Vagina (tissue), 2 donors: ENCODE results near the gene CYTH4. TPM values are rescaled to one million over a fixed set of nuclear protein-coding genes. Genes with fewer than 3 reads are reported as not detected.

Source experiments
- DNase-seq, 2 donors: peaks; one replicate each; pipeline ENCODE4 v3.0.0-alpha.2; 2017; ENCODE audit errors: extremely low spot score in 2 of 2
- H3K27ac ChIP-seq: fragments of 200-600 bp; sonication (generic); one replicate; pipeline ENCODE4 v1.5.1; 2019
- H3K27me3 ChIP-seq: fragments of 200-600 bp; sonication (generic); one replicate; pipeline ENCODE4 v1.5.1; 2019
- H3K36me3 ChIP-seq, 2 donors: fragments of 200-600 bp; sonication (generic); one replicate each; pipeline ENCODE4 v1.5.1; 2017 to 2019
- H3K4me1 ChIP-seq: fragments of 200-600 bp; sonication (generic); one replicate; pipeline ENCODE4 v1.5.1; 2019
- H3K4me3 ChIP-seq, 2 donors: fragments of 200-600 bp; sonication (generic); 1 replicate in 1 of 2; 2 replicates in 1 of 2; pipeline ENCODE4 v1.5.1; 2016 to 2019
- H3K9me3 ChIP-seq: fragments of 200-600 bp; sonication (generic); one replicate; pipeline ENCODE4 v1.5.1; 2019
- POLR2A ChIP-seq, 2 donors: fragments of 450-650 bp; IDR thresholded peaks; one replicate each; pipeline ENCODE4 v1.6.1; 2017; ENCODE audit warnings: antibody characterized with exemption in 2 of 2, mild to moderate bottlenecking in 2 of 2, moderate library complexity in 2 of 2
- POLR2AphosphoS5 ChIP-seq, 2 donors: sonication (generic); formaldehyde crosslinking; IDR thresholded peaks; one replicate each; pipeline ENCODE4 v1.9.0; 2017; ENCODE audit warnings: antibody characterized with exemption in 2 of 2, mild to moderate bottlenecking in 2 of 2, low read depth in 1 of 2; ENCODE audit not compliant: insufficient read depth in 1 of 2
- intact Hi-C: fragments of 100-400 bp; cut with DNase I; formaldehyde crosslinking; loops from one replicate; pipeline ENCODE4 v1.15.1; 2023
- total RNA-seq: library from RNA; depleted of rRNA; stranded (reverse); fragments of >200 nt; gene quantifications from one replicate; pipeline ENCODE4 v1.2.3, GENCODE V29; 2016
- TF ChIP-seq, protein P1 (sequence below), 3 experiments: fragments of 450-650 bp in 2 of 3; fragments of 200-600 bp in 1 of 3; sonication (generic) in 1 of 3; IDR thresholded peaks; one replicate each; pipeline ENCODE4 v1.5.1; 2017 to 2019; ENCODE audit warnings: antibody characterized with exemption in 3 of 3, mild to moderate bottlenecking in 2 of 3, moderate library complexity in 2 of 3

The CYTH4 gene
- total RNA-seq, 1 donor from 2014 or later: 16.2 TPM

DNA sequence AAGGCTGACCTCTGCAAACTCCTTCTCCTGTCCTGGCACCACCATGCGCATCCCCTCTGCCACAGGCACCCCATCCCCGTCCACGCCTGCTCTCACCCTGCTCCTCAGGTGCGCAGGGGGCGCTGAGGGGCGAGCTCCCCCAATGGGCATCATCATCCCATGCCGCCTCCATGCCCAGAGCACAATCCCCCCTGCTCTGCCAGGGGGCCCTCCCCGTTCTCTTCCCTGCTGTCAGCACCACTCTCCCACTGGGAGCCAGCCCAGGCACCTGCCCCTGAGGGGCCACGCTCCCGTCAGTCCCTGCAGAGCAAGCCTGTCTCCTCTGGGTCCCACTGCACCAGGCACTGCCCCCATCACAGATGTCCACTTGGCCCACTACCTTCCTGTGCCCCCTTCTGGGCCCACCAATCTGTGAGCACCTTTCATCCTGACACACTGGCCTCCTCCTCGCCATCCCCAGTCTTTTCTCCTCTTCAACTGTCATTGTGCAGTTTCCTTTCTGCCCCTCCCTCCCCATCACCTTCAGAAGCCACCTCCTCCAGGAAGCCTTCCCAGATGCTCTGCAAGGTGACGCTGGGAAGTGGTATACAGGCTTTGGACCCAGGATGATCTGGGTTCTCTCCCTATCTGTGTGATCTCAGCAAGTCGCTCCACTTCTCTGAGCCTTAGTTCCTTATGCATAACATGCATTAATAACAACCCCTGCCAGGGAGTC is 62.6 kb downstream of the CYTH4 start:
- no peaks in the 10 kb centered on the region for H3K9me3 ChIP-seq
- DNase-seq: no peak
- H3K4me3 ChIP-seq: no peak overlapping the region
- intact Hi-C loops: no loop called here
- H3K36me3 ChIP-seq: no peaks in the 10 kb centered on the region
- H3K27me3 ChIP-seq: no peaks in the 10 kb centered on the region
- H3K27ac ChIP-seq: no peak overlapping the region
- TF ChIP-seq, protein P1, sequence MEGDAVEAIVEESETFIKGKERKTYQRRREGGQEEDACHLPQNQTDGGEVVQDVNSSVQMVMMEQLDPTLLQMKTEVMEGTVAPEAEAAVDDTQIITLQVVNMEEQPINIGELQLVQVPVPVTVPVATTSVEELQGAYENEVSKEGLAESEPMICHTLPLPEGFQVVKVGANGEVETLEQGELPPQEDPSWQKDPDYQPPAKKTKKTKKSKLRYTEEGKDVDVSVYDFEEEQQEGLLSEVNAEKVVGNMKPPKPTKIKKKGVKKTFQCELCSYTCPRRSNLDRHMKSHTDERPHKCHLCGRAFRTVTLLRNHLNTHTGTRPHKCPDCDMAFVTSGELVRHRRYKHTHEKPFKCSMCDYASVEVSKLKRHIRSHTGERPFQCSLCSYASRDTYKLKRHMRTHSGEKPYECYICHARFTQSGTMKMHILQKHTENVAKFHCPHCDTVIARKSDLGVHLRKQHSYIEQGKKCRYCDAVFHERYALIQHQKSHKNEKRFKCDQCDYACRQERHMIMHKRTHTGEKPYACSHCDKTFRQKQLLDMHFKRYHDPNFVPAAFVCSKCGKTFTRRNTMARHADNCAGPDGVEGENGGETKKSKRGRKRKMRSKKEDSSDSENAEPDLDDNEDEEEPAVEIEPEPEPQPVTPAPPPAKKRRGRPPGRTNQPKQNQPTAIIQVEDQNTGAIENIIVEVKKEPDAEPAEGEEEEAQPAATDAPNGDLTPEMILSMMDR (IDR thresholded peaks at IDR 0.05): no peak
- TF ChIP-seq POLR2A (IDR thresholded peaks at IDR 0.05): no peak
- no peak for TF ChIP-seq POLR2AphosphoS5 (IDR thresholded peaks at IDR 0.05; ENCODE audit: insufficient read depth in 1 of 2, low read depth in 1 of 2)
- peaks cover 5% of the 10 kb centered on the region for H3K4me1 ChIP-seq

DNA sequence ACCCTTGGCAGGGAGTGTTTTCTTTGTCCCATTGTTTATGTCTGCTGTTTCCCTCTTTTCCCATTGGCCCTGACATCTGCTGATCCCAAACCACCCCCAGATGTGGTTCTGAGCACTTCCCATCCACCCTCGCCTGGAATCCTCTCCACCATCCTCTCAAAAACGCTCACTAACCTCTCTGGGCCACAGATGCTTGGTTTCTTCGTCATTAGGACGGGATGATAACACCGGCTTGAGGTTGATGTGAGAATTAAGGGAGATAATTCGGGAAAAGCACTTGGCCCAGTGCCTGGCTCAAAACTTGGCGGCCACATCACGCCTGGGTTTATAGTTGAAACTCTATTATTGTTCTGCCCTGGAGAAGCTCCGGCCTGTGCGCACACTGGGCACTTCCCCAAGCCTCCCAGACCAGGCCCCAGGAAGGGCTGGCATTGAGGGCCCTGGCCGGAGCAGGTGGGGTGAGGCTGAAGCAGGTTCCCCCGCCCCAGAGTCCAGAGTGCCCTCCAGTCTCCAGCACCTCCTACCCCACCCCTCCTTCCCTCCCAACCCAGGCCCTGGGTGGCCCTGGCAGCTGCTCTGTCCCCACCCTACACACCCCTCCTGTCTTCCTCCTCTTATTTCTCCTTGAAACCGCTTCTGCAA is 63.7 kb downstream of the CYTH4 start:
- Histone ChIP-seq H3K4me1 (peaks cover 5% of the 10 kb centered on the region), H3K4me3 (no peak overlapping the region), H3K27me3 (no peaks in the 10 kb centered on the region), H3K36me3 (no peaks in the 10 kb centered on the region), H3K9me3 (no peaks in the 10 kb centered on the region), H3K27ac (no peak overlapping the region)
- no peak for DNase-seq
- intact Hi-C loops: no loop called here
- TF ChIP-seq, protein P1 (IDR thresholded peaks at IDR 0.05): no peak
- no peak for TF ChIP-seq POLR2A (IDR thresholded peaks at IDR 0.05)
- TF ChIP-seq POLR2AphosphoS5 (IDR thresholded peaks at IDR 0.05; ENCODE audit: insufficient read depth in 1 of 2, low read depth in 1 of 2): no peak

DNA sequence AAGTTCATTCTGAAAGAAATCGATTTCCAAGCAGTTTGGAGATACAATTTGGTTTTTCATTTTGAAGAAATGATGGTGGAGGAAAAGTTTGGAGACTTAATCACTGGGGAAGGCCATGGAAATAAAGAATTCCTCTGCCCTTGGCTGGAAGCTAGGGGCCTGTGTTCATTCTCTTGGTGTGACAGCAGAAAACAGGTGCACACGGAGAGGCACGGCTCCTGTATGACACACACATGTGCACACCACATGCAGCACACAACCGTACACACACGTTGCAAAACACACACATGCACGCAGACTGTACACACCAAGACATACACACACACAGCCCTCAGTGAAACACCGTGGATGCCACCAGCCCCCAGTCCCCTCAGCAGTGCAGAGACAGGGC is 64.2 kb downstream of the CYTH4 start:
- no peaks in the 10 kb centered on the region for H3K36me3 ChIP-seq
- TF ChIP-seq POLR2A (IDR thresholded peaks at IDR 0.05) (no peak), POLR2AphosphoS5 (IDR thresholded peaks at IDR 0.05; ENCODE audit: insufficient read depth in 1 of 2, low read depth in 1 of 2) (no peak)
- TF ChIP-seq, protein P1 (IDR thresholded peaks at IDR 0.05): no peak
- intact Hi-C loops: no loop called here
- no peak overlapping the region for H3K27ac ChIP-seq
- DNase-seq: no peak
- no peaks in the 10 kb centered on the region for H3K27me3 ChIP-seq
- H3K4me3 ChIP-seq: no peak overlapping the region
- no peaks in the 10 kb centered on the region for H3K9me3 ChIP-seq
- H3K4me1 ChIP-seq: peaks cover 5% of the 10 kb centered on the region

DNA sequence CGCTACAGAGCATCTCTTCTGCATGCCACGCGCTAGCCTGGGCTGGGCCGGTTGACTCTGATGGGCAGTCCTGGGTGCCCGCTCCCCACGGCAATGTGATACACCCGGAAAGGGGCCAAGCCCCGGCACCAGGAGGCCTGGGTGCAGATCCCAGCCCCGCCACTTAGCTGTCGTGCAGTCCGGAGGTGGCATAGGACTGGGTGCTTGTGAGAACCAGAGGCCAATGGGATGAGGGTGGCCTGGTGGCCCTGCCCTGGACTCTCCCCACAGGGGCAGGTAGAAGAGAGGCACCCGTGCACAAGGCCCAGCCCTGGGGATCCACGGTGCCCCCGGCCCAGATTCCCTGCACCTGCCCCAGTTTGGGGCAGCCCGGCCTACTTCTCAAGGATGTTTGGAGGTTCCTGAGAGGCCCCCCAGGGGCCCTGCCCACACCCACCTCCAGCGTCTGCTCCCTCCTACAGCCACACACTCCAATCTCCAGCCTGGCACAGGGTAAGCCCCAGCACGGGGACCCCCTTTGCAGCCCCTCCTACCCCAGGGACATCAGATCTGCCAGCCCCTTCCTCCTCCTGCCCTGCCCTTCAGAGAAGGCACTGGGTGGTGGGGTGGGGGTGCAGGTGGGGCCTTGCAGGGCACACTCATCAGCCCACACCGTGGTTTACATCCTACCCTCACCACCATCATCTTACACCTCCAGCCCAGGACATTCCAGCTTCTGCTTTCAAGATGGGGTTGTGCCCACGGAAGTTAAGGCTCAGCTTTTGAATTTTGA is 66.9 kb downstream of the CYTH4 start:
- DNase-seq: no peak
- Histone ChIP-seq H3K27ac (no peak overlapping the region), H3K4me1 (peaks cover 5% of the 10 kb centered on the region), H3K9me3 (no peaks in the 10 kb centered on the region), H3K27me3 (no peaks in the 10 kb centered on the region), H3K36me3 (no peaks in the 10 kb centered on the region), H3K4me3 (no peak overlapping the region)
- TF ChIP-seq POLR2AphosphoS5 (IDR thresholded peaks at IDR 0.05; ENCODE audit: insufficient read depth in 1 of 2, low read depth in 1 of 2): no peak
- no peak for TF ChIP-seq POLR2A (IDR thresholded peaks at IDR 0.05)
- TF ChIP-seq, protein P1 (IDR thresholded peaks at IDR 0.05): no peak
- intact Hi-C loops: no loop called here
